NCI-H524 (cell line): ENCODE data around the gene FYN.
A peak's percentile ranks its signal among the peaks of the same experiment; 100 is the strongest.
"Not testable (repeated sequence)": the region's sequence is repeated elsewhere in the genome, so short reads cannot be mapped to it uniquely, and the experiment has no call there.

ENCODE experiments used
- DNase-seq, 2 experiments: peaks; one replicate each; lab custom pipeline; 2025; lab: John Stamatoyannopoulos, UW

Gene FYN

GRCh38 chr6:111850295-111850937 lies 22.8 kb downstream of the FYN start:
- no peak for DNase-seq

- no peak for DNase-seq
Measured at GRCh38 chr6:111849298-111849697, 24.0 kb downstream of the FYN start.

GRCh38 chr6:111848262-111848812 lies 24.9 kb downstream of the FYN start:
- no peak for DNase-seq

GRCh38 chr6:111846492-111847409 lies 26.5 kb downstream of the FYN start:
- DNase-seq: no peak

- peak in 1 of 2 experiments; percentile 46 for DNase-seq
Measured at GRCh38 chr6:111846066-111846465, 27.2 kb downstream of the FYN start.

- DNase-seq: no peak
Measured at GRCh38 chr6:111845441-111845871, 27.8 kb downstream of the FYN start.

- DNase-seq: no peak
Measured at GRCh38 chr6:111844921-111845320, 28.3 kb downstream of the FYN start.

- DNase-seq: no peak
Measured at GRCh38 chr6:111844376-111844775, 28.9 kb downstream of the FYN start.

GRCh38 chr6:111843347-111844147 lies 29.7 kb downstream of the FYN start:
- no peak for DNase-seq

- no peak for DNase-seq
Measured at GRCh38 chr6:111842891-111843290, 30.4 kb downstream of the FYN start.

- no peak for DNase-seq
Measured at GRCh38 chr6:111842271-111842822, 30.9 kb downstream of the FYN start.

- DNase-seq: no peak
Measured at GRCh38 chr6:111841822-111842221, 31.4 kb downstream of the FYN start.

GRCh38 chr6:111840803-111841202 lies 32.4 kb downstream of the FYN start:
- DNase-seq: no peak

GRCh38 chr6:111838749-111839484 lies 34.3 kb downstream of the FYN start:
- no peak for DNase-seq

- DNase-seq: no peak
Measured at GRCh38 chr6:111837641-111838500, 35.4 kb downstream of the FYN start.

GRCh38 chr6:111837007-111837406 lies 36.2 kb downstream of the FYN start:
- DNase-seq: no peak

GRCh38 chr6:111835807-111836206 lies 37.4 kb downstream of the FYN start:
- no peak for DNase-seq

GRCh38 chr6:111835398-111835797 lies 37.9 kb downstream of the FYN start:
- DNase-seq: not testable (repeated sequence)

GRCh38 chr6:111834356-111834755 lies 38.9 kb downstream of the FYN start:
- no peak for DNase-seq

GRCh38 chr6:111832833-111833418 lies 40.3 kb downstream of the FYN start:
- no peak for DNase-seq
